ENCODE results near the gene ATN1.

GRCh38 chr12:6928022-6928702 lies 403 bp downstream of the ATN1 start:
- TF ChIP-seq POLR2A (IDR thresholded peaks at IDR 0.05; ENCODE audit: low read depth, low read length), result no peak
- no peak for TF ChIP-seq CTCF (conservative IDR thresholded peaks at IDR 0.05; ENCODE audit: low read depth, low read length)
- TF ChIP-seq NFE2L2 (IDR thresholded peaks at IDR 0.05; ENCODE audit: low read depth, low read length), result no peak
- TF ChIP-seq USF2 (IDR thresholded peaks at IDR 0.05; ENCODE audit: low read depth, low read length), result no peak
- TF ChIP-seq RFX5 (IDR thresholded peaks at IDR 0.05; ENCODE audit: low read depth, low read length), result no peak

All from IMR-90 (cell line).